Measurements from ENCODE around the gene KCNQ2.
A peak's percentile ranks its signal among the peaks of the same experiment; 100 is the strongest.

Gene KCNQ2

GRCh38 chr20:63501818-63502670, 29.6 kb upstream of the KCNQ2 start:
- TF ChIP-seq EP300 (IDR thresholded peaks at IDR 0.05; ENCODE audit: borderline replicate concordance), result no peak

DNA sequence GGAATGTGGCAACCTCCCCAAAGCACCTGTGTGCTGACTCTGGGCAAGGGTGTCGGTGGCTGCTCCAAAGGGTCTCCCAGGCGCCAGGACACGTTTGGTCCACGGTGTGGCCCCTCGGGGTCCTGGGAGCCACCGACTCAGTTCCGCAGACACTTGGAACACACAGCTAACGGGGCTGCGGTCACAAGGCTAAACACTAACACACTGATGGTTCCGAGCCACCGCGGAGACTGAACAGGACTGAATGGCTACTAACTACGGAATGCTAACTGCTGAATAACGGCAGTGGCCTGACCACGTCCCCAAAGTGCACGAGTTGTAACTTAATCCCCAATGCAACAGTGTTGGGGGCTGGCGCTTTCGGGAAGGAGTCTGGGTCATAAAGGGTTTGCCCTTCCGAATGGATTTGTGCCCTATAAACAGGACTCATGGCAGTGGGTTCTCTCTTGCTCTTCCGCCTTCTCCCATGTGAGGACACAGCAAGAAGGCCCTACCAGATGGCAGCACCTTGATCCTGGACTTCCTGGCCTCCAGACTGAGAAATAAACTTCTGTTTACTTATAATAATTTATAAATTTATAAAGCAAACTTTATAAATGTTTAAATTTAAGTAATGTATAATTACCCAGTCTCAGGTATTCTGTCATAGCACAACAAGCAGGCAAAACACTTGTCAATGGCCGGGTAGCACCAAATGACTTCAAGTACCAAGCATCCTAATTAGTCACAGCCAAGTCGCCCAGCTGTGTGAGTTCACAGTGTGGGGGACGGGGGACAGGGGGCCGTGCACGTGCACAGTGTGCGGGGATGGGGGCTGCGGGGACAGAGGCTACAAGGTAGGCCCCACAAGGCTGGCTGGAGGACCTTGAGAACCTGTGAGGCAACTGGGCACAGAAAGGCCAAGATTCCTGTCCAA, 28.7 kb upstream of the KCNQ2 start:
- TF ChIP-seq CEBPB (IDR thresholded peaks at IDR 0.05) (no peak), RAD21 (IDR thresholded peaks at IDR 0.05; ENCODE audit: low read depth) (no peak), TEAD4 (IDR thresholded peaks at IDR 0.05) (no peak), EP300 (IDR thresholded peaks at IDR 0.05; ENCODE audit: borderline replicate concordance) (no peak)

- TF ChIP-seq RAD21 (IDR thresholded peaks at IDR 0.05; ENCODE audit: low read depth) (no peak), TAF1 (IDR thresholded peaks at IDR 0.05; ENCODE audit: low read depth) (no peak), YY1 (IDR thresholded peaks at IDR 0.05; ENCODE audit: low read depth) (no peak), TCF12 (IDR thresholded peaks at IDR 0.05; ENCODE audit: low read depth) (no peak)
- TF ChIP-seq, protein P1, sequence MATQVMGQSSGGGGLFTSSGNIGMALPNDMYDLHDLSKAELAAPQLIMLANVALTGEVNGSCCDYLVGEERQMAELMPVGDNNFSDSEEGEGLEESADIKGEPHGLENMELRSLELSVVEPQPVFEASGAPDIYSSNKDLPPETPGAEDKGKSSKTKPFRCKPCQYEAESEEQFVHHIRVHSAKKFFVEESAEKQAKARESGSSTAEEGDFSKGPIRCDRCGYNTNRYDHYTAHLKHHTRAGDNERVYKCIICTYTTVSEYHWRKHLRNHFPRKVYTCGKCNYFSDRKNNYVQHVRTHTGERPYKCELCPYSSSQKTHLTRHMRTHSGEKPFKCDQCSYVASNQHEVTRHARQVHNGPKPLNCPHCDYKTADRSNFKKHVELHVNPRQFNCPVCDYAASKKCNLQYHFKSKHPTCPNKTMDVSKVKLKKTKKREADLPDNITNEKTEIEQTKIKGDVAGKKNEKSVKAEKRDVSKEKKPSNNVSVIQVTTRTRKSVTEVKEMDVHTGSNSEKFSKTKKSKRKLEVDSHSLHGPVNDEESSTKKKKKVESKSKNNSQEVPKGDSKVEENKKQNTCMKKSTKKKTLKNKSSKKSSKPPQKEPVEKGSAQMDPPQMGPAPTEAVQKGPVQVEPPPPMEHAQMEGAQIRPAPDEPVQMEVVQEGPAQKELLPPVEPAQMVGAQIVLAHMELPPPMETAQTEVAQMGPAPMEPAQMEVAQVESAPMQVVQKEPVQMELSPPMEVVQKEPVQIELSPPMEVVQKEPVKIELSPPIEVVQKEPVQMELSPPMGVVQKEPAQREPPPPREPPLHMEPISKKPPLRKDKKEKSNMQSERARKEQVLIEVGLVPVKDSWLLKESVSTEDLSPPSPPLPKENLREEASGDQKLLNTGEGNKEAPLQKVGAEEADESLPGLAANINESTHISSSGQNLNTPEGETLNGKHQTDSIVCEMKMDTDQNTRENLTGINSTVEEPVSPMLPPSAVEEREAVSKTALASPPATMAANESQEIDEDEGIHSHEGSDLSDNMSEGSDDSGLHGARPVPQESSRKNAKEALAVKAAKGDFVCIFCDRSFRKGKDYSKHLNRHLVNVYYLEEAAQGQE (IDR thresholded peaks at IDR 0.05; ENCODE audit: low read depth), result no peak
Measured at GRCh38 chr20:63500151-63500901, 27.9 kb upstream of the KCNQ2 start.

DNA sequence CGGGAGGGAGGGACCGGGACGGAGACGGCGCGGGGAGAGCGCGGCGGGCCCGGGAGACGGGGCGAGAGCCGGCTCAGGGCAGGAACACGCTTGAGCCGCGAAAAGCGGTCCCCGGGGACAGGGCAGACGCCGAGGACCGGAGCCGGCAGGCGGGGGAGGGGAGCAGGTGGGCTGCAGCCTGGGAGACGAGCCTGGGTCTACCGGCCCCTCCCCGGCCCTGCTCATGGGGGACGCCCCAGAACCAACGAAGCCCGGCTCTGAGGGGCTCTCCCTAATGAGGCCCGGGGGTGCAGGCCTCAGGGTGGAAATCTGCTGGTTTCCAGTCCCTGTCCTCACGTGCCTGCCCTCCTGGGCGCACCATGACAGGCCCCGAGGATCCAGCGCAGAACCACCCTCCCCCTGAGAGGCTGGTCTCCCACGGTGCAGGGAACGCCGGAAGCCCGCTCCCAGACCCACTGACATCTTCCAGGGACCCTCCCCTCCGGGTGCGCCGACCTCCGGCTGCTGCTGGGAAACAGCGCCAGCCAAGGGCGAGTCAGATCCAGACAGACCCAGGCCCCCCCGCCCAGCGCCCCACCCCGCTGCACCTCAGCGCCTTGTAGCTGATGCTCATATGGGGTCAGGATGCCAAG, 27.0 kb upstream of the KCNQ2 start:
- 0 out of 2 replicates have a peak, but pooled peaks have one; percentile 43 for TF ChIP-seq ZBTB7A (IDR thresholded peaks at IDR 0.05; ENCODE audit: low read depth)
- TF ChIP-seq NFIC (IDR thresholded peaks at IDR 0.05), result no peak
- TF ChIP-seq YY1 (IDR thresholded peaks at IDR 0.05; ENCODE audit: low read depth), result no peak

DNA sequence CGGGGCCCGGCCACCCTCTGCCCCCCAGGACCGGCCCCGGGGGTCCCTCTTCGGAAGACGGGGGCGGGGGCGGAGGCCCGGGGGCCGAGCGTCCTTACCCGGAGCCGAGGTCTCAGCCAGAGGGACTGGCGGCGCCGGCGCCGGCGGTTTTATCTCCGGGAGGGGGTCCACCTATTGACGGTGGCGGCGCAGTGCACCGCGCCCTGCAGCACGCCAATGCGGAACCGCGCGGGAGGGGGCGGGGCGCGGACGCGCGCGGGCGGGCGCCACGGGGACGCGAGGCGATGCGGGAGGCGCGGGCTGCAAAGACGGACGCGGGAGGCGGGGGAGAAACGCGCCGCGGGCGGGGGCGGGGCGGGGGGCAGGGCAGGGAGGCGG, 26.5 kb upstream of the KCNQ2 start, which contains the start of gene EEF1A2:
Gene EEF1A2, minus strand, starts transcription at position 124 of the 378 bp plus-strand sequence. CDS start 1,320 bp downstream, outside the sequence.
- TF ChIP-seq ZBTB7A (IDR thresholded peaks at IDR 0.05; ENCODE audit: low read depth) (no peak), TEAD4 (IDR thresholded peaks at IDR 0.05) (no peak), RAD21 (IDR thresholded peaks at IDR 0.05; ENCODE audit: low read depth) (no peak), MAX (IDR thresholded peaks at IDR 0.05) (no peak), EP300 (IDR thresholded peaks at IDR 0.05; ENCODE audit: borderline replicate concordance) (no peak), FOXM1 (IDR thresholded peaks at IDR 0.05; ENCODE audit: borderline replicate concordance, low read depth) (no peak), TAF1 (IDR thresholded peaks at IDR 0.05; ENCODE audit: low read depth) (no peak), TCF12 (IDR thresholded peaks at IDR 0.05; ENCODE audit: low read depth) (no peak), EGR1 (IDR thresholded peaks at IDR 0.05) (no peak), YY1 (IDR thresholded peaks at IDR 0.05; ENCODE audit: low read depth) (no peak)
- TF ChIP-seq, protein P2, sequence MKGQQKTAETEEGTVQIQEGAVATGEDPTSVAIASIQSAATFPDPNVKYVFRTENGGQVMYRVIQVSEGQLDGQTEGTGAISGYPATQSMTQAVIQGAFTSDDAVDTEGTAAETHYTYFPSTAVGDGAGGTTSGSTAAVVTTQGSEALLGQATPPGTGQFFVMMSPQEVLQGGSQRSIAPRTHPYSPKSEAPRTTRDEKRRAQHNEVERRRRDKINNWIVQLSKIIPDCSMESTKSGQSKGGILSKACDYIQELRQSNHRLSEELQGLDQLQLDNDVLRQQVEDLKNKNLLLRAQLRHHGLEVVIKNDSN (IDR thresholded peaks at IDR 0.05), result no peak
- TF ChIP-seq, protein P1 (IDR thresholded peaks at IDR 0.05; ENCODE audit: low read depth), result no peak
